K562 (cell line): ENCODE measurements around the gene LRP4. TPM values are rescaled to one million over a fixed set of nuclear protein-coding genes. Genes with fewer than 3 reads are reported as not detected.

Source experiments
- ARNT ChIP-seq, 2 experiments: fragments of 450-650 bp; IDR thresholded peaks; 2 replicates each; pipeline ENCODE4 v1.6.1; 2016; ENCODE audit warnings: mild to moderate bottlenecking in 1 of 2
- CBX1 ChIP-seq: sonication (generic); IDR thresholded peaks from 2 replicates; pipeline ENCODE4 v1.6.1; 2016; ENCODE audit warnings: antibody characterized with exemption, low read depth, mild to moderate bottlenecking
- CXXC5 ChIP-seq: fragments of 250-450 bp; sonication (Bioruptor Pico); IDR thresholded peaks from 2 replicates; pipeline ENCODE4 v1.8.0; 2022; ENCODE audit warnings: inconsistent platforms, mild to moderate bottlenecking, moderate library complexity
- DDX20 ChIP-seq: fragments of 450-650 bp; IDR thresholded peaks from 2 replicates; pipeline ENCODE4 v1.6.1; 2016; ENCODE audit warnings: missing genetic modification characterization, low read depth, mild to moderate bottlenecking, missing compliant biosample characterization, moderate library complexity
- ERF ChIP-seq: fragments of 450-650 bp; formaldehyde crosslinking; IDR thresholded peaks from 2 replicates; pipeline ENCODE4 v1.4.0; 2020; ENCODE audit warnings: mild to moderate bottlenecking, mixed read lengths
- FUS ChIP-seq: fragments of 200-400 bp; formaldehyde crosslinking; optimal IDR thresholded peaks from 2 replicates; pipeline ENCODE3; 2017; ENCODE audit warnings: low read depth, low read length
- MECOM ChIP-seq: fragments of 250-450 bp; sonication (Bioruptor Pico); IDR thresholded peaks from 2 replicates; pipeline ENCODE4 v1.8.0; 2022; ENCODE audit warnings: inconsistent platforms
- TCFL5 ChIP-seq: fragments of 250-450 bp; sonication (Bioruptor Pico); conservative IDR thresholded peaks from 2 replicates; pipeline ENCODE4 v1.6.1; 2021; ENCODE audit warnings: mild to moderate bottlenecking, moderate library complexity, matching md5 sums
- TSC22D4 ChIP-seq: fragments of 450-650 bp; IDR thresholded peaks from 2 replicates; pipeline ENCODE4 v1.6.1; 2016; ENCODE audit warnings: missing genetic modification characterization, missing biosample characterization, control low read depth
- ZBTB17 ChIP-seq: fragments of 450-650 bp; formaldehyde crosslinking; IDR thresholded peaks from 2 replicates; pipeline ENCODE4 v1.4.0; 2020; ENCODE audit warnings: mild to moderate bottlenecking
- ZFP30 ChIP-seq: fragments of 250-450 bp; sonication (Bioruptor Pico); IDR thresholded peaks from 2 replicates; pipeline ENCODE4 v1.8.0; 2022; ENCODE audit warnings: moderate library complexity, mild to moderate bottlenecking, inconsistent platforms, borderline replicate concordance
- ZFX ChIP-seq: sonication (generic); formaldehyde crosslinking; IDR thresholded peaks from 2 replicates; pipeline ENCODE4 v1.8.0; 2022; ENCODE audit warnings: mild to moderate bottlenecking, missing genetic modification reagents, moderate library complexity
- ZNF12 ChIP-seq: sonication (generic); formaldehyde crosslinking; IDR thresholded peaks from 2 replicates; pipeline ENCODE4 v1.4.0; 2020; ENCODE audit warnings: mild to moderate bottlenecking, missing genetic modification reagents
- ZNF165 ChIP-seq: fragments of 250-450 bp; sonication (Bioruptor Pico); IDR thresholded peaks from 2 replicates; pipeline ENCODE4 v1.4.0; 2020; ENCODE audit warnings: borderline replicate concordance
- ZNF197 ChIP-seq: fragments of 200-800 bp; sonication (Bioruptor generic); IDR thresholded peaks from 2 replicates; pipeline ENCODE4 v1.6.1; 2016; ENCODE audit warnings: low read depth, missing genetic modification characterization, missing compliant biosample characterization
- ZNF707 ChIP-seq: fragments of 250-450 bp; sonication (Bioruptor Pico); conservative IDR thresholded peaks from 2 replicates; pipeline ENCODE4 v1.8.0; 2022; ENCODE audit warnings: inconsistent platforms, mild to moderate bottlenecking, moderate library complexity
- ZNF77 ChIP-seq: fragments of 250-450 bp; sonication (Bioruptor Pico); IDR thresholded peaks from 2 replicates; pipeline ENCODE4 v1.5.0; 2020
- polyA plus RNA-seq, 8 experiments: library from polyadenylated mRNA; depleted of rRNA in 4 of 8; stranded (reverse) in 5 of 8; unstranded in 3 of 8; fragments of >200 nt; fragmentation: Nextera tagmentation in 2 of 8; fragmentation: Illumina TruSeq in 1 of 8; extraction: Ambion mirVana in 2 of 8; extraction: Trizol in 1 of 8; gene quantifications; 2 replicates each; pipeline versions ENCODE4 v1.2.1 to v1.2.3, GENCODE V29; 2011 to 2014; ENCODE audit warnings: inconsistent platforms in 1 of 8, missing spikeins in 1 of 8
- total RNA-seq, 7 experiments: library from RNA; depleted of rRNA in 6 of 7; stranded (reverse); fragments of >200 nt in 6 of 7; fragmentation: Illumina TruSeq in 2 of 7; extraction: Trizol in 2 of 7; gene quantifications; 2 replicates each; pipeline versions ENCODE4 v1.2.1 to v1.2.3, GENCODE V29; 2011 to 2021; ENCODE audit warnings: low replicate concordance in 1 of 7
- TF ChIP-seq, protein P1 (sequence below): sonication (generic); formaldehyde crosslinking; IDR thresholded peaks from 2 replicates; pipeline ENCODE4 v1.8.0; 2023; ENCODE audit warnings: missing genetic modification reagents, mild to moderate bottlenecking, borderline replicate concordance
- TF ChIP-seq, protein P2 (sequence below): fragments of 450-650 bp; formaldehyde crosslinking; IDR thresholded peaks from 2 replicates; pipeline ENCODE4 v1.4.0; 2020; ENCODE audit warnings: mild to moderate bottlenecking, moderate library complexity
- TF ChIP-seq, protein P3 (sequence below): fragments of 200-400 bp; formaldehyde crosslinking; IDR thresholded peaks from 2 replicates; pipeline ENCODE4 v1.6.1; 2017; ENCODE audit warnings: mild to moderate bottlenecking, low read depth, low read length, moderate library complexity

The LRP4 gene
- total and polyA plus RNA-seq, 9 of the 15 experiments (the other 6 are each of a cell fraction or from before 2014, with no cell fraction given), result 0.04 to 0.54 (median 0.10) TPM

DNA sequence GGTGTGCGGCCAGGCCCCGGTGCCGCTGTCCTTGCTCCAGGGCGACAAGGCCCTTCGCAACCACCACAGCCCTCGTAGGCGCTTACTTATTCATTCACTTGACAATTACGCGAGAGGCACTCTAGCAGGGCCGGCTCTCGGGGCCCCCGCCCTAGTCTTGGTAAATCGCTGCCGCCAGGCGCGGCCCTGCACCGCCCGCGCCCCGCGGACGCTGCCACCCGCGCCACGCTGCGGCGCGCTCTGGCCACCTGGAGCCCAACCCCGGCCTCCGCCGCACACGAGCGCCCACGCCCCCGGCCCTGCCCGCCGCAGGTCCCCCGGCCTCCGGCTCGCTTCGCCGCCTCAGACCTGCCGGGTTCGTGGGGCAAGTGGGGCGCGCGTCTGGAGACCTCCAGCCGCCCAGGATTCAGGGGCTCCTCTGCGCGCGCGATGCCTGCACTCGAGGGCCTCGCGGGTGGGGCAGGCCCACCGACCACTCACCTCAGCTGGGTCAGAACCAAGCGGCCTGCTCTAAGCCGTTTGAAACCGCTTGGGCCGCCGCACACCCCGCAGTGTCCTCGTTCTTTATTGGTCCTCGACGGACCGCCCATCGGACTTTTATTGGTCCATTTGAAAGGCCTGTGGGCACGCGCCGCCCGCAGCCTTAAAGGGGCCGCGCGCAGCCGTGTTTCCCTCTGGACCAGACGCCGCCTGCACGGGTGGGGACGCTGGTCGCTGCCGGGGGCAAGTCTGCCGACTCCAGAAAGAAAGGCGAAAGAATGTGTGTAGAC lies 72.4 kb downstream of the LRP4 start, which contains the start of gene CKAP5 (continued):
- TF ChIP-seq ZNF77 (no peak), ARNT (IDR thresholded peaks at IDR 0.05) (no peak), ZFP30 (no peak), MECOM (no peak), TSC22D4 (tag) (no peak), CXXC5 (CRISPR knock-in tag) (peak; percentile 95), ZNF197 (CRISPR knock-in tag) (no peak), ZNF12 (CRISPR knock-in tag) (no peak; the same call in 1 of the 2 replicates), ZBTB17 (CRISPR knock-in tag) (peak; percentile 60; the same call in 1 of the 2 replicates), ZFX (CRISPR knock-in tag) (peak; percentile 96), FUS (no peak), DDX20 (tag) (no peak), TCFL5 (CRISPR knock-in tag) (no peak), CBX1 (no peak), ERF (CRISPR knock-in tag) (0 out of 2 replicates have a peak, but pooled peaks have one; percentile 50), ZNF707 (no peak), ZNF165 (CRISPR knock-in tag) (no peak)
- TF ChIP-seq, protein P1, sequence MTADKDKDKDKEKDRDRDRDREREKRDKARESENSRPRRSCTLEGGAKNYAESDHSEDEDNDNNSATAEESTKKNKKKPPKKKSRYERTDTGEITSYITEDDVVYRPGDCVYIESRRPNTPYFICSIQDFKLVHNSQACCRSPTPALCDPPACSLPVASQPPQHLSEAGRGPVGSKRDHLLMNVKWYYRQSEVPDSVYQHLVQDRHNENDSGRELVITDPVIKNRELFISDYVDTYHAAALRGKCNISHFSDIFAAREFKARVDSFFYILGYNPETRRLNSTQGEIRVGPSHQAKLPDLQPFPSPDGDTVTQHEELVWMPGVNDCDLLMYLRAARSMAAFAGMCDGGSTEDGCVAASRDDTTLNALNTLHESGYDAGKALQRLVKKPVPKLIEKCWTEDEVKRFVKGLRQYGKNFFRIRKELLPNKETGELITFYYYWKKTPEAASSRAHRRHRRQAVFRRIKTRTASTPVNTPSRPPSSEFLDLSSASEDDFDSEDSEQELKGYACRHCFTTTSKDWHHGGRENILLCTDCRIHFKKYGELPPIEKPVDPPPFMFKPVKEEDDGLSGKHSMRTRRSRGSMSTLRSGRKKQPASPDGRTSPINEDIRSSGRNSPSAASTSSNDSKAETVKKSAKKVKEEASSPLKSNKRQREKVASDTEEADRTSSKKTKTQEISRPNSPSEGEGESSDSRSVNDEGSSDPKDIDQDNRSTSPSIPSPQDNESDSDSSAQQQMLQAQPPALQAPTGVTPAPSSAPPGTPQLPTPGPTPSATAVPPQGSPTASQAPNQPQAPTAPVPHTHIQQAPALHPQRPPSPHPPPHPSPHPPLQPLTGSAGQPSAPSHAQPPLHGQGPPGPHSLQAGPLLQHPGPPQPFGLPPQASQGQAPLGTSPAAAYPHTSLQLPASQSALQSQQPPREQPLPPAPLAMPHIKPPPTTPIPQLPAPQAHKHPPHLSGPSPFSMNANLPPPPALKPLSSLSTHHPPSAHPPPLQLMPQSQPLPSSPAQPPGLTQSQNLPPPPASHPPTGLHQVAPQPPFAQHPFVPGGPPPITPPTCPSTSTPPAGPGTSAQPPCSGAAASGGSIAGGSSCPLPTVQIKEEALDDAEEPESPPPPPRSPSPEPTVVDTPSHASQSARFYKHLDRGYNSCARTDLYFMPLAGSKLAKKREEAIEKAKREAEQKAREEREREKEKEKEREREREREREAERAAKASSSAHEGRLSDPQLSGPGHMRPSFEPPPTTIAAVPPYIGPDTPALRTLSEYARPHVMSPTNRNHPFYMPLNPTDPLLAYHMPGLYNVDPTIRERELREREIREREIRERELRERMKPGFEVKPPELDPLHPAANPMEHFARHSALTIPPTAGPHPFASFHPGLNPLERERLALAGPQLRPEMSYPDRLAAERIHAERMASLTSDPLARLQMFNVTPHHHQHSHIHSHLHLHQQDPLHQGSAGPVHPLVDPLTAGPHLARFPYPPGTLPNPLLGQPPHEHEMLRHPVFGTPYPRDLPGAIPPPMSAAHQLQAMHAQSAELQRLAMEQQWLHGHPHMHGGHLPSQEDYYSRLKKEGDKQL (CRISPR knock-in tag), result 0 out of 2 replicates have a peak, but pooled peaks have one; percentile 12
- TF ChIP-seq, protein P2, sequence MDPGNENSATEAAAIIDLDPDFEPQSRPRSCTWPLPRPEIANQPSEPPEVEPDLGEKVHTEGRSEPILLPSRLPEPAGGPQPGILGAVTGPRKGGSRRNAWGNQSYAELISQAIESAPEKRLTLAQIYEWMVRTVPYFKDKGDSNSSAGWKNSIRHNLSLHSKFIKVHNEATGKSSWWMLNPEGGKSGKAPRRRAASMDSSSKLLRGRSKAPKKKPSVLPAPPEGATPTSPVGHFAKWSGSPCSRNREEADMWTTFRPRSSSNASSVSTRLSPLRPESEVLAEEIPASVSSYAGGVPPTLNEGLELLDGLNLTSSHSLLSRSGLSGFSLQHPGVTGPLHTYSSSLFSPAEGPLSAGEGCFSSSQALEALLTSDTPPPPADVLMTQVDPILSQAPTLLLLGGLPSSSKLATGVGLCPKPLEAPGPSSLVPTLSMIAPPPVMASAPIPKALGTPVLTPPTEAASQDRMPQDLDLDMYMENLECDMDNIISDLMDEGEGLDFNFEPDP (CRISPR knock-in tag), result no peak
- TF ChIP-seq, protein P3, sequence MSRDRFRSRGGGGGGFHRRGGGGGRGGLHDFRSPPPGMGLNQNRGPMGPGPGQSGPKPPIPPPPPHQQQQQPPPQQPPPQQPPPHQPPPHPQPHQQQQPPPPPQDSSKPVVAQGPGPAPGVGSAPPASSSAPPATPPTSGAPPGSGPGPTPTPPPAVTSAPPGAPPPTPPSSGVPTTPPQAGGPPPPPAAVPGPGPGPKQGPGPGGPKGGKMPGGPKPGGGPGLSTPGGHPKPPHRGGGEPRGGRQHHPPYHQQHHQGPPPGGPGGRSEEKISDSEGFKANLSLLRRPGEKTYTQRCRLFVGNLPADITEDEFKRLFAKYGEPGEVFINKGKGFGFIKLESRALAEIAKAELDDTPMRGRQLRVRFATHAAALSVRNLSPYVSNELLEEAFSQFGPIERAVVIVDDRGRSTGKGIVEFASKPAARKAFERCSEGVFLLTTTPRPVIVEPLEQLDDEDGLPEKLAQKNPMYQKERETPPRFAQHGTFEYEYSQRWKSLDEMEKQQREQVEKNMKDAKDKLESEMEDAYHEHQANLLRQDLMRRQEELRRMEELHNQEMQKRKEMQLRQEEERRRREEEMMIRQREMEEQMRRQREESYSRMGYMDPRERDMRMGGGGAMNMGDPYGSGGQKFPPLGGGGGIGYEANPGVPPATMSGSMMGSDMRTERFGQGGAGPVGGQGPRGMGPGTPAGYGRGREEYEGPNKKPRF, result no peak
